Measurements from ENCODE around the gene EEPD1.

DNA sequence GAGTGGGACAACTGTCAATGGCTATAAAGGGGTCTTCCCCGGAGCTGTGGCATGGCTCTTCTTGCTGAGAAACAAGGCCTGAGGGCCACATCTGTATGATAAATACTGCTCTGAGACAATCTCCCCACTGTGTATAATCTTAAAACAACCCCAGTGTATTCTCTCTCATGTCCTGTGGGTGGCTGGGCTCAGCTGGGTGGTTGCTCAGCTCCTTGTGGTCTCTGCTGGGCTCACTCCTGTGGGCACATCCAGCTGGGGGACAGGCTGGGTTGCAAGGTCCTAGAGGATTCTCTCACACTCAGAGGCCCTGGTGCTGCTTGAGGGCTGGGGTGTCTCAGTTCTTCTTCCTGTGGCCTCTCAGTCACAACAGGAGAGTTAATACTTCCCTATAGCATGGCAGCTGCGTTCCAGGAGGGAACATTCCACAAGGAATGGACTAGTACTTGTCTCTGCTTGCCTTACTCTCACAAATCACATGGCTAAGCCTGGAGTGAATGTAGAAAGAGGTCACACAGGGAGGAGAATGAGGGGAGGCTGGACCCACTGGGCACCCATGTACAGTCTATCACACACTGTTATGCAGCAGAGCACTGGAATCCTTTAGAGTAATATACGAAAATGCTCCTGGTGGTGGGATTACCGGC is 4.5 kb upstream of the EEPD1 start:
- TF ChIP-seq, protein P1, sequence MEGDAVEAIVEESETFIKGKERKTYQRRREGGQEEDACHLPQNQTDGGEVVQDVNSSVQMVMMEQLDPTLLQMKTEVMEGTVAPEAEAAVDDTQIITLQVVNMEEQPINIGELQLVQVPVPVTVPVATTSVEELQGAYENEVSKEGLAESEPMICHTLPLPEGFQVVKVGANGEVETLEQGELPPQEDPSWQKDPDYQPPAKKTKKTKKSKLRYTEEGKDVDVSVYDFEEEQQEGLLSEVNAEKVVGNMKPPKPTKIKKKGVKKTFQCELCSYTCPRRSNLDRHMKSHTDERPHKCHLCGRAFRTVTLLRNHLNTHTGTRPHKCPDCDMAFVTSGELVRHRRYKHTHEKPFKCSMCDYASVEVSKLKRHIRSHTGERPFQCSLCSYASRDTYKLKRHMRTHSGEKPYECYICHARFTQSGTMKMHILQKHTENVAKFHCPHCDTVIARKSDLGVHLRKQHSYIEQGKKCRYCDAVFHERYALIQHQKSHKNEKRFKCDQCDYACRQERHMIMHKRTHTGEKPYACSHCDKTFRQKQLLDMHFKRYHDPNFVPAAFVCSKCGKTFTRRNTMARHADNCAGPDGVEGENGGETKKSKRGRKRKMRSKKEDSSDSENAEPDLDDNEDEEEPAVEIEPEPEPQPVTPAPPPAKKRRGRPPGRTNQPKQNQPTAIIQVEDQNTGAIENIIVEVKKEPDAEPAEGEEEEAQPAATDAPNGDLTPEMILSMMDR (IDR thresholded peaks at IDR 0.05; ENCODE audit: low read depth, low read length): no peak
- TF ChIP-seq EZH2phosphoT487 (IDR thresholded peaks at IDR 0.05; ENCODE audit: low read depth): no peak

Data from OCI-LY3 (cell line).